NT2/D1 (cell line): ENCODE measurements around the gene NBAS.

Experiments used
- SUZ12 ChIP-seq: IDR thresholded peaks from 2 replicates; pipeline ENCODE4 v1.6.1; 2011; ENCODE audit not compliant: insufficient read length, insufficient read depth; ENCODE audit errors: extremely low read depth
- YY1 ChIP-seq: IDR thresholded peaks from 2 replicates; pipeline ENCODE4 v1.6.1; 2011; ENCODE audit not compliant: insufficient read length, insufficient read depth
- ZNF274 ChIP-seq: IDR thresholded peaks from 2 replicates; pipeline ENCODE4 v1.6.1; 2011; ENCODE audit warnings: mild to moderate bottlenecking, low read depth, low read length

GRCh38 chr2:15584316-15584715, 23.2 kb upstream of the NBAS start:
- TF ChIP-seq YY1 (no peak), SUZ12 (no peak), ZNF274 (no peak)
